ENCODE results near the gene LPAR4. TPM values are rescaled to one million over a fixed set of nuclear protein-coding genes. Genes with fewer than 3 reads are reported as not detected.

LPAR4 gene
- total and polyA plus RNA-seq, 8 donors = 0.08 to 5.9 (median 4.9) TPM; not detected in 5

GRCh38 chrX:78710171-78710570 lies 37.3 kb upstream of the LPAR4 start:
- no peaks in the 10 kb centered on the region for H3K36me3 ChIP-seq

DNA sequence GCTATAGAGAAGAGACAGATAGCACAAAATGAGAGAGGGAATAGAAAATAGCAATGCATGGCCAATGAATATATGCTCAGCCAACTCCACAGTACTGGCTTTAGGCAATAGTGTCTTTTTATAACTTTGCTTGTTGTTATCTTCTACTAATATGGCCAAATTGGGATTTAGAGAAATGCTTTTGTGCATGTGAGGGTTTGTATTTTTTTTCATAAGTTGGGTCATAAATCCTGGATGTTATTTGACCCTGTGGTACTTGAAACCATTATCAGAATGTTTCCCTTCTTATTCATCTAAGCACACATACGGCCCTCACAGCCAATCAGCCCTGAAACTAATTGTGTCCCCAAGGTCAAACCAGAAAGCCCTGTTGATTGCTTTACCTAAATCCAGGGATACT lies 35.2 kb upstream of the LPAR4 start:
- 57 to 89% (median 83%) methylated on average over 1 of the region's 1 CpG for WGBS, 5 donors
- no peaks in the 10 kb centered on the region for H3K27me3 ChIP-seq
- no peak for TF ChIP-seq CTCF (IDR thresholded peaks at IDR 0.05)
- TF ChIP-seq POLR2A (IDR thresholded peaks at IDR 0.05) = no peak
- TF ChIP-seq EP300 (IDR thresholded peaks at IDR 0.05) = no peak
- TF ChIP-seq POLR2AphosphoS5 (IDR thresholded peaks at IDR 0.05) = no peak

More at GRCh38 chrX:78710171-78710570, 37.3 kb upstream of the LPAR4 start:
- Histone ChIP-seq H3K4me1 (no peaks in the 10 kb centered on the region), H3K27me3 (no peaks in the 10 kb centered on the region), H3K4me3 (no peak overlapping the region), H3K9me3 (no peaks in the 10 kb centered on the region), H3K27ac (no peak overlapping the region)
- TF ChIP-seq POLR2A (IDR thresholded peaks at IDR 0.05) (no peak), CTCF (IDR thresholded peaks at IDR 0.05) (no peak), EP300 (IDR thresholded peaks at IDR 0.05) (no peak), POLR2AphosphoS5 (IDR thresholded peaks at IDR 0.05) (no peak)
- peak in 1 of 2 donors; percentile 3 for DNase-seq
- WGBS, 5 donors = 24 to 66% (median 45%) methylated on average over 1 of the region's 1 CpG
- intact Hi-C loops (cut with DNase I; ENCODE audit: low total_unique reads) = no loop called here

GRCh38 chrX:78725287-78725686 lies 22.2 kb upstream of the LPAR4 start:
- TF ChIP-seq POLR2AphosphoS5 (IDR thresholded peaks at IDR 0.05) (no peak), POLR2A (IDR thresholded peaks at IDR 0.05) (no peak), CTCF (IDR thresholded peaks at IDR 0.05) (no peak), EP300 (IDR thresholded peaks at IDR 0.05) (no peak)
- no peaks in the 10 kb centered on the region for H3K27me3 ChIP-seq
- H3K4me1 ChIP-seq = no peaks in the 10 kb centered on the region
- no peak overlapping the region for H3K27ac ChIP-seq
- 51 to 79% (median 72%) methylated on average over 2 of the region's 2 CpGs for WGBS, 5 donors
- intact Hi-C loops (cut with DNase I; ENCODE audit: low total_unique reads) = no loop called here
- DNase-seq = no peak
- no peak overlapping the region for H3K4me3 ChIP-seq
- no peaks in the 10 kb centered on the region for H3K9me3 ChIP-seq
- no peaks in the 10 kb centered on the region for H3K36me3 ChIP-seq

More for the DNA sequence above, 35.2 kb upstream of the LPAR4 start:
- DNase-seq = no peak
- H3K9me3 ChIP-seq = no peaks in the 10 kb centered on the region
- no peak overlapping the region for H3K27ac ChIP-seq
- H3K4me1 ChIP-seq = no peaks in the 10 kb centered on the region
- H3K36me3 ChIP-seq = no peaks in the 10 kb centered on the region
- no peak overlapping the region for H3K4me3 ChIP-seq
- intact Hi-C loops (cut with DNase I; ENCODE audit: low total_unique reads) = no loop called here

- no peak for DNase-seq
- TF ChIP-seq CTCF (IDR thresholded peaks at IDR 0.05) (no peak), POLR2AphosphoS5 (IDR thresholded peaks at IDR 0.05) (no peak), POLR2A (IDR thresholded peaks at IDR 0.05) (no peak), EP300 (IDR thresholded peaks at IDR 0.05) (no peak)
- H3K27ac ChIP-seq = no peak overlapping the region
- no peaks in the 10 kb centered on the region for H3K4me1 ChIP-seq
- no peaks in the 10 kb centered on the region for H3K9me3 ChIP-seq
- no peaks in the 10 kb centered on the region for H3K36me3 ChIP-seq
- intact Hi-C loops (cut with DNase I; ENCODE audit: low total_unique reads) = no loop called here
- H3K27me3 ChIP-seq = peaks cover 0 to 4% (median 0%) of the 10 kb centered on the region in 3 donors
- no peak overlapping the region for H3K4me3 ChIP-seq
Measured at GRCh38 chrX:78746496-78746895, 1.0 kb upstream of the LPAR4 start.
